ACC112 (cell line): Measurements from ENCODE around the gene CABP2.

Experiments
- H2AFZ ChIP-seq: fragments of 200-600 bp; sonication (generic); one replicate; pipeline ENCODE4 v1.6.0; 2017; ENCODE audit warnings: antibody characterized with exemption, low read length; ENCODE audit not compliant: unreplicated experiment
- H3K27ac ChIP-seq: fragments of 200-600 bp; sonication (generic); 2 replicates; pipeline ENCODE4 v1.5.1; 2014; ENCODE audit warnings: low read depth, mild to moderate bottlenecking, antibody characterized with exemption, low read length, moderate library complexity
- H3K27me3 ChIP-seq: fragments of 200-600 bp; sonication (generic); 2 replicates; pipeline ENCODE4 v1.6.1; 2014; ENCODE audit warnings: mild to moderate bottlenecking, antibody characterized with exemption, low read length, moderate library complexity, mixed read lengths; ENCODE audit not compliant: insufficient read depth
- H3K36me3 ChIP-seq: fragments of 200-600 bp; sonication (generic); 2 replicates; pipeline ENCODE4 v1.6.1; 2016; ENCODE audit warnings: mild to moderate bottlenecking, antibody characterized with exemption, low read length, moderate library complexity, mixed read lengths; ENCODE audit not compliant: insufficient read depth
- H3K4me1 ChIP-seq: fragments of 200-600 bp; sonication (generic); one replicate; pipeline ENCODE4 v1.6.1; 2016; ENCODE audit warnings: low read length, mixed read lengths; ENCODE audit not compliant: insufficient read depth, unreplicated experiment, control insufficient read depth
- H3K4me3 ChIP-seq: fragments of 200-600 bp; sonication (generic); 2 replicates; pipeline ENCODE4 v1.5.1; 2014; ENCODE audit warnings: mild to moderate bottlenecking, low read depth, low read length
- H3K79me2 ChIP-seq: fragments of 200-600 bp; sonication (generic); one replicate; pipeline ENCODE4 v1.6.0; 2016; ENCODE audit warnings: low read length; ENCODE audit not compliant: control insufficient read depth, unreplicated experiment, insufficient read depth

Gene CABP2

GRCh38 chr11:67538823-67539505, 15.7 kb upstream of the CABP2 start:
- Histone ChIP-seq H3K27ac (no peak overlapping the region), H3K36me3 (no peaks in the 10 kb centered on the region), H3K27me3 (no peaks in the 10 kb centered on the region), H3K4me1 (no peaks in the 10 kb centered on the region), H3K4me3 (no peak overlapping the region), H2AFZ (no peak overlapping the region), H3K79me2 (no peaks in the 10 kb centered on the region)

GRCh38 chr11:67538306-67538705, 15.1 kb upstream of the CABP2 start:
- Histone ChIP-seq H2AFZ (no peak overlapping the region), H3K79me2 (no peaks in the 10 kb centered on the region)

GRCh38 chr11:67535561-67535960, 12.3 kb upstream of the CABP2 start:
- 0 out of 2 replicates have a peak, but pooled peaks cover 2% of the 10 kb centered on the region for H3K36me3 ChIP-seq
- no peak overlapping the region for H3K4me3 ChIP-seq
- H3K79me2 ChIP-seq = no peaks in the 10 kb centered on the region
- H2AFZ ChIP-seq = no peak overlapping the region
- H3K4me1 ChIP-seq = no peaks in the 10 kb centered on the region
- H3K27me3 ChIP-seq = no peaks in the 10 kb centered on the region
- H3K27ac ChIP-seq = no peak overlapping the region

More at GRCh38 chr11:67538306-67538705, 15.1 kb upstream of the CABP2 start:
- no peaks in the 10 kb centered on the region for H3K4me1 ChIP-seq
- H3K27ac ChIP-seq = no peak overlapping the region
- 0 out of 2 replicates have a peak, but pooled peaks cover 2% of the 10 kb centered on the region for H3K36me3 ChIP-seq
- no peak overlapping the region for H3K4me3 ChIP-seq
- H3K27me3 ChIP-seq = no peaks in the 10 kb centered on the region

GRCh38 chr11:67534070-67534679, 10.9 kb upstream of the CABP2 start:
- no peak overlapping the region for H2AFZ ChIP-seq
- H3K4me1 ChIP-seq = no peaks in the 10 kb centered on the region
- 0 out of 2 replicates have a peak, but pooled peaks cover 2% of the 10 kb centered on the region for H3K36me3 ChIP-seq
- H3K4me3 ChIP-seq = no peak overlapping the region
- no peaks in the 10 kb centered on the region for H3K79me2 ChIP-seq
- no peaks in the 10 kb centered on the region for H3K27me3 ChIP-seq
- H3K27ac ChIP-seq = no peak overlapping the region

- Histone ChIP-seq H2AFZ (no peak overlapping the region), H3K27me3 (peaks cover 3% of the 10 kb centered on the region; the same call in 1 of the 2 replicates), H3K36me3 (0 out of 2 replicates have a peak, but pooled peaks cover 2% of the 10 kb centered on the region), H3K4me3 (no peak overlapping the region), H3K27ac (no peak overlapping the region), H3K4me1 (no peaks in the 10 kb centered on the region), H3K79me2 (no peaks in the 10 kb centered on the region)
Observed at GRCh38 chr11:67532889-67533288, 9.6 kb upstream of the CABP2 start.

- H3K27ac ChIP-seq = no peak overlapping the region
- H3K79me2 ChIP-seq = no peaks in the 10 kb centered on the region
- no peaks in the 10 kb centered on the region for H3K4me1 ChIP-seq
Observed at GRCh38 chr11:67530282-67530592, 7.0 kb upstream of the CABP2 start.

GRCh38 chr11:67528376-67528775, 5.1 kb upstream of the CABP2 start:
- Histone ChIP-seq H3K4me3 (no peak overlapping the region), H3K27me3 (peaks cover 14% of the 10 kb centered on the region; the same call in 1 of the 2 replicates), H3K79me2 (no peaks in the 10 kb centered on the region), H3K36me3 (no peaks in the 10 kb centered on the region), H3K27ac (no peak overlapping the region), H3K4me1 (no peaks in the 10 kb centered on the region), H2AFZ (no peak overlapping the region)

More at GRCh38 chr11:67530282-67530592, 7.0 kb upstream of the CABP2 start:
- Histone ChIP-seq H2AFZ (no peak overlapping the region), H3K4me3 (no peak overlapping the region), H3K36me3 (0 out of 2 replicates have a peak, but pooled peaks cover 2% of the 10 kb centered on the region), H3K27me3 (peaks cover 8% of the 10 kb centered on the region; the same call in 1 of the 2 replicates)

- no peak overlapping the region for H3K4me3 ChIP-seq
- no peak overlapping the region for H3K27ac ChIP-seq
- no peak overlapping the region for H2AFZ ChIP-seq
- H3K4me1 ChIP-seq = no peaks in the 10 kb centered on the region
- H3K36me3 ChIP-seq = no peaks in the 10 kb centered on the region
- no peaks in the 10 kb centered on the region for H3K79me2 ChIP-seq
- H3K27me3 ChIP-seq = peaks cover 20% of the 10 kb centered on the region; the same call in 1 of the 2 replicates
Observed at GRCh38 chr11:67525275-67525976, 2.2 kb upstream of the CABP2 start.

- H3K4me3 ChIP-seq = no peak overlapping the region
- peaks cover 20% of the 10 kb centered on the region; the same call in 1 of the 2 replicates for H3K27me3 ChIP-seq
- H2AFZ ChIP-seq = no peak overlapping the region
- H3K4me1 ChIP-seq = no peaks in the 10 kb centered on the region
- no peaks in the 10 kb centered on the region for H3K79me2 ChIP-seq
- H3K27ac ChIP-seq = no peak overlapping the region
- no peaks in the 10 kb centered on the region for H3K36me3 ChIP-seq
Observed at GRCh38 chr11:67524480-67524808, 1.2 kb upstream of the CABP2 start.

GRCh38 chr11:67523556-67524479, 572 bp upstream of the CABP2 start:
- Histone ChIP-seq H2AFZ (no peak overlapping the region), H3K27me3 (peaks cover 20% of the 10 kb centered on the region; the same call in 1 of the 2 replicates), H3K79me2 (no peaks in the 10 kb centered on the region)

More at GRCh38 chr11:67523556-67524479, 572 bp upstream of the CABP2 start:
- Histone ChIP-seq H3K4me3 (no peak overlapping the region), H3K27ac (no peak overlapping the region), H3K36me3 (no peaks in the 10 kb centered on the region), H3K4me1 (no peaks in the 10 kb centered on the region)
